ENCODE results near the gene GTF3C1. TPM values are rescaled to one million over a fixed set of nuclear protein-coding genes. Genes with fewer than 3 reads are reported as not detected.

GTF3C1 gene
- total and polyA plus RNA-seq, 3 experiments from 2014 or later, result 58.6 to 62.7 (median 60.4) TPM

DNA sequence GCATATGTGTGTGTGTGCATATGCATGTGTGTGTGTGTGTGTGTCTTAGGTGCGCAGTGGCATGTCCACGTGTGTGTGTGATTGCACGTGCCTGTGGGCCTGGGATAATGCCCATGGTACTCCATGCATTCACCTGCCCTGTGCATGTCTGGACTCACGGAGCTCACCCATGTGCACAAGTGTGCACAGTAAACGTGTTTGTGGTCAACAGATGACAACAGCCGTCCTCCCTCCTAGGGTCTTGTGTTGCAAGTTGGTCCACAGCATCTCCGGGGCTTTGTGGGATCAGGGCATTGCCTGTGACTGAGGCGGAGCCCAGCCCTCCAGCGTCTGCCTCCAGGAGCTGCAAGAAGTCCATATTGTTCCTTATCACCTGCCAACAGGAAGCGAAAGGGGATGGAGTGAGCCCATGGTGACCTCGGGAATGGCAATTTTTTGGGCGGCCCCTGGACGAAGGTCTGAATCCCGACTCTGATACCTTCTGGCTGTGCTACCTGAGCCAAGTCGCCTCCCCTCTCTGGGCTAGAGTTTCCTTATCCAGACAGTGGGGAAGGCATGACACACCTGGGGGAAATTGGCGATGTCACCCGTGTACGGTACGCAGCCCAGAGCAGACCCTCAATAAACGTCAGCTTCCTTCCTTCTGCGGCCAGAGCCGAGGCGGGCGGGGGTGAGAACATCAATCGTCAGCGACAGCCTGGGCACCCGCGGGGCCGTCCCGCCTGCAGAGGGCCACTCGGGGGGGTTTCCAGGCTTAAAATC lies 100.1 kb downstream of the GTF3C1 start:
- peaks cover 85 to 92% (median 88%) of the 10 kb centered on the region in 3 donors for H3K4me1 Mint-ChIP-seq
- H3K27me3 Mint-ChIP-seq, result peaks cover 0 to 9% of the 10 kb centered on the region in 2 donors

DNA sequence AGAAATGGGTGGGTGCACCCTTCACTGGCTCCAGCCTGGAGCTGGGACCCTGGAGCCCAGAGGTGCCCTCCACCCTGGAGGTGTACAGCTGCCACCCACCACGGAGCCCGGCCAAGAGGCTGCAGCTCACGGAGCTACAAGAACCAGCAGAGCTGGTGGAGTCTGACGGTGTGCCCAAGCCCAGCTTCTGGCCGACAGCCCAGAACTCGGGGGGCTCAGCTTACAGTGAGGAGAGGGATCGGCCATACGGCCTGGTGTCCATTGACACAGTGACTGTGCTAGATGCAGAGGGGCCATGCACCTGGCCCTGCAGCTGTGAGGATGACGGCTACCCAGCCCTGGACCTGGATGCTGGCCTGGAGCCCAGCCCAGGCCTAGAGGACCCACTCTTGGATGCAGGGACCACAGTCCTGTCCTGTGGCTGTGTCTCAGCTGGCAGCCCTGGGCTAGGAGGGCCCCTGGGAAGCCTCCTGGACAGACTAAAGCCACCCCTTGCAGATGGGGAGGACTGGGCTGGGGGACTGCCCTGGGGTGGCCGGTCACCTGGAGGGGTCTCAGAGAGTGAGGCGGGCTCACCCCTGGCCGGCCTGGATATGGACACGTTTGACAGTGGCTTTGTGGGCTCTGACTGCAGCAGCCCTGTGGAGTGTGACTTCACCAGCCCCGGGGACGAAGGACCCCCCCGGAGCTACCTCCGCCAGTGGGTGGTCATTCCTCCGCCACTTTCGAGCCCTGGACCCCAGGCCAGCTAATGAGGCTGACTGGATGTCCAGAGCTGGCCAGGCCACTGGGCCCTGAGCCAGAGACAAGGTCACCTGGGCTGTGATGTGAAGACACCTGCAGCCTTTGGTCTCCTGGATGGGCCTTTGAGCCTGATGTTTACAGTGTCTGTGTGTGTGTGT lies 100.9 kb downstream of the GTF3C1 start:
- POLR2A ChIA-PET, result interaction anchor here (0.6 to 6.0 kb wide), 4 partner anchors 43 to 211 kb away, joined by 3 to 33 read pairs (median 5); no protein-coding TSS in a partner anchor

More for the DNA sequence above, 100.1 kb downstream of the GTF3C1 start:
- no peaks in the 10 kb centered on the region for H3K27me3 ChIP-seq (ENCODE audit: insufficient read depth, low read length, poor library complexity, severe bottlenecking)
- H3K4me3 ChIP-seq (ENCODE audit: low read length), result peak overlapping the region; percentile 0
- H3K27ac Mint-ChIP-seq, result peak overlapping the region; percentile 97 to 100 (median 100)
- ChIA-PET POLR2A (interaction anchor here (0.6 to 6.0 kb wide), 9 partner anchors 10 to 215 kb away, joined by 3 to 33 read pairs (median 6); no protein-coding TSS in a partner anchor), CTCF (interaction anchor here (0.8 to 5.4 kb wide), 13 partner anchors 13 to 294 kb away, joined by 3 to 32 read pairs (median 5); no protein-coding TSS in a partner anchor)
- H3K4me3 Mint-ChIP-seq, result peak overlapping the region; percentile 61 to 93 (median 88)
- peaks cover 15 to 51% (median 26%) of the 10 kb centered on the region in 3 donors for H3K36me3 Mint-ChIP-seq
- peaks cover 0 to 3% (median 0%) of the 10 kb centered on the region in 5 donors for H3K9me3 Mint-ChIP-seq
- peaks cover 27% of the 10 kb centered on the region for H3K36me3 ChIP-seq (ENCODE audit: insufficient read depth, low read length)
- peaks cover 80% of the 10 kb centered on the region for H3K4me1 ChIP-seq (ENCODE audit: insufficient read depth, low read length)
- H3K9me3 ChIP-seq (ENCODE audit: low read length), result peaks cover under 1% of the 10 kb centered on the region
- DNase-seq, result peak; percentile 83 to 94 (median 87)
- peak overlapping the region; percentile 74 for H3K27ac ChIP-seq (ENCODE audit: low read depth, low read length)

GRCh38 chr16:27447301-27447700 lies 102.4 kb downstream of the GTF3C1 start:
- H3K36me3 ChIP-seq (ENCODE audit: insufficient read depth, low read length), result peaks cover 46% of the 10 kb centered on the region
- ChIA-PET POLR2A (interaction anchor here (0.7 to 6.0 kb wide), 8 partner anchors 16 to 244 kb away, joined by 3 to 33 read pairs (median 4); partner anchors contain the start of gene KDM8), CTCF (interaction anchor here (0.7 to 4.4 kb wide), 12 partner anchors 9 to 273 kb away, joined by 3 to 21 read pairs (median 5); no protein-coding TSS in a partner anchor)
- Mint-ChIP-seq H3K9me3 (peaks cover 0 to 3% (median 0%) of the 10 kb centered on the region in 5 donors), H3K4me3 (peak overlapping the region in 6 of 7 donors; percentile 67 to 90 (median 77)), H3K4me1 (peaks cover 76 to 80% (median 79%) of the 10 kb centered on the region in 3 donors), H3K27ac (peak overlapping the region; percentile 97 to 100 (median 100)), H3K27me3 (peaks cover 0 to 9% of the 10 kb centered on the region in 2 donors), H3K36me3 (peaks cover 25 to 74% (median 40%) of the 10 kb centered on the region in 3 donors)
- H3K27ac ChIP-seq (ENCODE audit: low read depth, low read length), result peak overlapping the region; percentile 66
- H3K4me1 ChIP-seq (ENCODE audit: insufficient read depth, low read length), result peaks cover 76% of the 10 kb centered on the region
- peak overlapping the region; percentile 0 for H3K4me3 ChIP-seq (ENCODE audit: low read length)
- H3K9me3 ChIP-seq (ENCODE audit: low read length), result peaks cover 3% of the 10 kb centered on the region
- no peak for DNase-seq
- no peaks in the 10 kb centered on the region for H3K27me3 ChIP-seq (ENCODE audit: insufficient read depth, low read length, poor library complexity, severe bottlenecking)

More for the DNA sequence above, 100.9 kb downstream of the GTF3C1 start:
- Histone ChIP-seq H3K27me3 (ENCODE audit: insufficient read depth, low read length, poor library complexity, severe bottlenecking) (no peaks in the 10 kb centered on the region), H3K9me3 (ENCODE audit: low read length) (peaks cover 3% of the 10 kb centered on the region), H3K4me3 (ENCODE audit: low read length) (no peak overlapping the region), H3K27ac (ENCODE audit: low read depth, low read length) (peak overlapping the region; percentile 74), H3K4me1 (ENCODE audit: insufficient read depth, low read length) (peaks cover 79% of the 10 kb centered on the region), H3K36me3 (ENCODE audit: insufficient read depth, low read length) (peaks cover 36% of the 10 kb centered on the region)
- peaks cover 85 to 90% (median 87%) of the 10 kb centered on the region in 3 donors for H3K4me1 Mint-ChIP-seq
- H3K4me3 Mint-ChIP-seq, result peak overlapping the region in 6 of 7 donors; percentile 4 to 93 (median 88)
- DNase-seq, result no peak
- CTCF ChIA-PET, result interaction anchor here (0.9 to 5.4 kb wide), 7 partner anchors 14 to 269 kb away, joined by 3 to 32 read pairs (median 21); no protein-coding TSS in a partner anchor
- peaks cover 20 to 59% (median 32%) of the 10 kb centered on the region in 3 donors for H3K36me3 Mint-ChIP-seq
- peak overlapping the region; percentile 97 to 100 (median 100) for H3K27ac Mint-ChIP-seq
- peaks cover 0 to 3% (median 0%) of the 10 kb centered on the region in 5 donors for H3K9me3 Mint-ChIP-seq
- H3K27me3 Mint-ChIP-seq, result peaks cover 0 to 9% of the 10 kb centered on the region in 2 donors

- H3K4me3 ChIP-seq (ENCODE audit: low read length), result peak overlapping the region; percentile 0
- H3K27me3 Mint-ChIP-seq, result peaks cover 0 to 9% of the 10 kb centered on the region in 2 donors
- peaks cover 72% of the 10 kb centered on the region for H3K4me1 ChIP-seq (ENCODE audit: insufficient read depth, low read length)
- peaks cover 46% of the 10 kb centered on the region for H3K36me3 ChIP-seq (ENCODE audit: insufficient read depth, low read length)
- H3K27me3 ChIP-seq (ENCODE audit: insufficient read depth, low read length, poor library complexity, severe bottlenecking), result no peaks in the 10 kb centered on the region
- peaks cover 3% of the 10 kb centered on the region for H3K9me3 ChIP-seq (ENCODE audit: low read length)
- peaks cover 0 to 3% (median 0%) of the 10 kb centered on the region in 5 donors for H3K9me3 Mint-ChIP-seq
- peaks cover 70 to 74% (median 73%) of the 10 kb centered on the region in 3 donors for H3K4me1 Mint-ChIP-seq
- H3K27ac ChIP-seq (ENCODE audit: low read depth, low read length), result peak overlapping the region; percentile 66
- DNase-seq, result peak; percentile 81 to 95 (median 90)
- H3K27ac Mint-ChIP-seq, result peak overlapping the region; percentile 97 to 100 (median 100)
- ChIA-PET CTCF (interaction anchor here (0.7 to 4.4 kb wide), 13 partner anchors 9 to 273 kb away, joined by 3 to 21 read pairs (median 5); no protein-coding TSS in a partner anchor), POLR2A (interaction anchor here (0.7 to 6.0 kb wide), 9 partner anchors 16 to 248 kb away, joined by 3 to 33 read pairs (median 4); partner anchors contain the start of gene KDM8)
- peak overlapping the region; percentile 17 to 90 (median 75) for H3K4me3 Mint-ChIP-seq
- H3K36me3 Mint-ChIP-seq, result peaks cover 26 to 78% (median 40%) of the 10 kb centered on the region in 3 donors
Measured at GRCh38 chr16:27446721-27447120, 103.0 kb downstream of the GTF3C1 start.

GRCh38 chr16:27445502-27446175 lies 104.1 kb downstream of the GTF3C1 start:
- H3K4me1 Mint-ChIP-seq, result peaks cover 60 to 64% (median 63%) of the 10 kb centered on the region in 3 donors
- peaks cover 0 to 9% of the 10 kb centered on the region in 2 donors for H3K27me3 Mint-ChIP-seq
- H3K4me3 Mint-ChIP-seq, result peak overlapping the region; percentile 35 to 90 (median 69)
- Histone ChIP-seq H3K36me3 (ENCODE audit: insufficient read depth, low read length) (peaks cover 50% of the 10 kb centered on the region), H3K27ac (ENCODE audit: low read depth, low read length) (peak overlapping the region; percentile 45), H3K9me3 (ENCODE audit: low read length) (peaks cover 3% of the 10 kb centered on the region), H3K27me3 (ENCODE audit: insufficient read depth, low read length, poor library complexity, severe bottlenecking) (no peaks in the 10 kb centered on the region), H3K4me1 (ENCODE audit: insufficient read depth, low read length) (peaks cover 62% of the 10 kb centered on the region), H3K4me3 (ENCODE audit: low read length) (no peak overlapping the region)
- POLR2A ChIA-PET, result interaction anchor here (0.5 to 6.0 kb wide), 6 partner anchors 10 to 247 kb away, joined by 3 to 33 read pairs (median 3); partner anchors contain the start of gene IL21R
- peak overlapping the region; percentile 97 to 100 (median 100) for H3K27ac Mint-ChIP-seq
- H3K36me3 Mint-ChIP-seq, result peaks cover 25 to 88% (median 42%) of the 10 kb centered on the region in 3 donors
- CTCF ChIA-PET, result interaction anchor here (0.9 to 4.4 kb wide), 7 partner anchors 10 to 215 kb away, joined by 3 to 21 read pairs (median 10); no protein-coding TSS in a partner anchor
- peaks cover 0 to 3% (median 0%) of the 10 kb centered on the region in 5 donors for H3K9me3 Mint-ChIP-seq
- peak in 1 of 5 donors; percentile 49 for DNase-seq

DNA sequence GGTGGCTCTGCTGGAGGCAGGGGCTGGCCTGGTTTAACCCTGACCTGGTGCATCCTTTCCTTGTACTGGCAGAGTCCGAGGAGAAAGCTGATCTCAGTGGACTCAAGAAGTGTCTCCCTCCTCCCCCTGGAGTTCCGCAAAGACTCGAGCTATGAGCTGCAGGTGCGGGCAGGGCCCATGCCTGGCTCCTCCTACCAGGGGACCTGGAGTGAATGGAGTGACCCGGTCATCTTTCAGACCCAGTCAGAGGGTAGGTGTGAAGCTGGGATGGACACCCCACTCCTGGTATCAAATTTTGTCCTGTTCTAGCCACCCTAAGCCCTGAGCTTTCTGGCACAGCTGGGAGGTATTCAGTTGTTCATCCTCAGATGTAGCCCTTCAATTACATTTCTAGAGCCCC lies 105.2 kb downstream of the GTF3C1 start:
- Mint-ChIP-seq H3K27ac (peak overlapping the region in 7 of 8 donors; percentile 29 to 100 (median 97)), H3K27me3 (peaks cover 0 to 4% of the 10 kb centered on the region in 2 donors), H3K36me3 (peaks cover 22 to 94% (median 46%) of the 10 kb centered on the region in 3 donors), H3K4me3 (peak overlapping the region in 2 of 7 donors; percentile 36 to 74), H3K9me3 (peaks cover 0 to 3% (median 0%) of the 10 kb centered on the region in 5 donors), H3K4me1 (peaks cover 52 to 57% (median 52%) of the 10 kb centered on the region in 3 donors)
- Histone ChIP-seq H3K27ac (ENCODE audit: low read depth, low read length) (no peak overlapping the region), H3K4me3 (ENCODE audit: low read length) (no peak overlapping the region), H3K36me3 (ENCODE audit: insufficient read depth, low read length) (peaks cover 53% of the 10 kb centered on the region), H3K4me1 (ENCODE audit: insufficient read depth, low read length) (peaks cover 50% of the 10 kb centered on the region), H3K9me3 (ENCODE audit: low read length) (peaks cover 3% of the 10 kb centered on the region), H3K27me3 (ENCODE audit: insufficient read depth, low read length, poor library complexity, severe bottlenecking) (no peaks in the 10 kb centered on the region)
- CTCF ChIA-PET, result interaction anchor here (0.9 to 3.0 kb wide), 6 partner anchors 11 to 265 kb away, joined by 3 to 10 read pairs (median 4); no protein-coding TSS in a partner anchor
- peak in 1 of 5 donors; percentile 37 for DNase-seq
- POLR2A ChIA-PET, result interaction anchor here (0.9 kb wide), 1 partner anchor 43 kb away, joined by 3 read pairs; the partner anchor contains the start of gene IL21R
